OCI-LY7 (cell line): ENCODE results near the gene PAMR1. TPM values are rescaled to one million over a fixed set of nuclear protein-coding genes. Genes with fewer than 3 reads are reported as not detected.
"Not testable (repeated sequence)": the region's sequence is repeated elsewhere in the genome, so short reads cannot be mapped to it uniquely, and the experiment has no call there.

ENCODE experiments used
- BruUV-seq: library from RNA; stranded (reverse); fragments of 400-500 nt; replicated peaks from 2 replicates; lab custom pipeline; 2021; lab: Mats Ljungman, UMichigan
- CTCF ChIA-PET: fragments of 300-600 bp; sonication (Branson Sonifier 250); formaldehyde crosslinking; loops from one replicate; lab custom pipeline; 2022; ENCODE audit warnings: antibody characterized with exemption; ENCODE audit not compliant: unreplicated experiment; lab: Charles Lee
- POLR2A ChIA-PET: fragments of 300-600 bp; sonication (Branson Sonifier 250); formaldehyde crosslinking; loops from one replicate; lab custom pipeline; 2022; ENCODE audit warnings: antibody characterized with exemption; lab: Charles Lee
- DNase-seq: peaks from one replicate; pipeline ENCODE4 v3.0.0-alpha.2; 2015; ENCODE audit warnings: low spot score
- H2AFZ ChIP-seq: fragments of 200-600 bp; sonication (generic), shearing (Covaris generic); 2 replicates; pipeline ENCODE4 v1.6.1; 2014; ENCODE audit warnings: mild to moderate bottlenecking, antibody characterized with exemption, low read length, moderate library complexity
- H3K27ac ChIP-seq: fragments of 200-600 bp; sonication (generic); 2 replicates; pipeline ENCODE4 v1.5.1; 2014; ENCODE audit warnings: mixed run types, low read depth, mild to moderate bottlenecking, moderate library complexity, low read length, inconsistent platforms; ENCODE audit not compliant: poor library complexity, severe bottlenecking
- H3K36me3 ChIP-seq: fragments of 200-600 bp; sonication (generic); 2 replicates; pipeline ENCODE4 v1.6.1; 2014; ENCODE audit warnings: mild to moderate bottlenecking, antibody characterized with exemption, low read length, moderate library complexity, mixed read lengths; ENCODE audit not compliant: insufficient read depth
- H3K4me1 ChIP-seq: fragments of 200-600 bp; sonication (generic); 2 replicates; pipeline ENCODE4 v1.5.1; 2014; ENCODE audit warnings: mild to moderate bottlenecking, low read length; ENCODE audit not compliant: insufficient read depth, poor library complexity, severe bottlenecking
- H3K4me2 ChIP-seq: fragments of 200-600 bp; sonication (generic); 2 replicates; pipeline ENCODE4 v1.6.1; 2014; ENCODE audit warnings: mild to moderate bottlenecking, low read length
- H3K4me3 ChIP-seq: fragments of 200-600 bp; sonication (generic); 2 replicates; pipeline ENCODE4 v1.5.1; 2014; ENCODE audit warnings: mild to moderate bottlenecking, low read depth, low read length; ENCODE audit not compliant: poor library complexity, severe bottlenecking
- H3K79me2 ChIP-seq: fragments of 200-600 bp; sonication (generic); 2 replicates; pipeline ENCODE4 v1.6.1; 2016; ENCODE audit warnings: low read depth, mild to moderate bottlenecking, low read length, moderate library complexity, mixed read lengths; ENCODE audit not compliant: insufficient read depth
- H3K9me2 ChIP-seq: fragments of 200-600 bp; sonication (generic); 2 replicates; pipeline ENCODE4 v1.6.1; 2016; ENCODE audit warnings: mild to moderate bottlenecking, low read length, mixed read lengths; ENCODE audit not compliant: insufficient read depth
- H3K9me3 ChIP-seq: fragments of 200-600 bp; sonication (generic); 2 replicates; pipeline ENCODE4 v1.6.1; 2014; ENCODE audit warnings: mild to moderate bottlenecking, mixed run types, low read length, mixed read lengths
- H4K20me1 ChIP-seq: fragments of 200-600 bp; sonication (generic); 2 replicates; pipeline ENCODE4 v1.6.1; 2014; ENCODE audit warnings: mild to moderate bottlenecking, antibody characterized with exemption, low read length, moderate library complexity, mixed read lengths; ENCODE audit not compliant: insufficient read depth
- EZH2phosphoT487 ChIP-seq: fragments of 200-600 bp; sonication (generic); IDR thresholded peaks from 2 replicates; pipeline ENCODE4 v1.6.1; 2018; ENCODE audit warnings: low read depth, borderline replicate concordance, mild to moderate bottlenecking, mixed run types, antibody characterized with exemption, low read length, moderate library complexity, mixed read lengths
- intact Hi-C: fragments of 100-400 bp; cut with micrococcal nuclease; formaldehyde crosslinking; loops from one replicate; pipeline ENCODE4 v1.10.0; 2022; ENCODE audit not compliant: unreplicated experiment
- total RNA-seq, 2 experiments: library from RNA; depleted of rRNA in 1 of 2; stranded (reverse); fragments of >200 nt in 1 of 2; shearing (Covaris generic) in 1 of 2; gene quantifications; 2 replicates each; pipeline ENCODE4 v1.2.3, GENCODE V29; 2014 to 2022
- TF ChIP-seq, protein P1 (sequence below): fragments of 200-600 bp; sonication (generic); conservative IDR thresholded peaks from 2 replicates; pipeline ENCODE4 v1.5.1; 2014; ENCODE audit warnings: mild to moderate bottlenecking, antibody characterized with exemption, low read length, moderate library complexity, mixed read lengths

PAMR1 gene
- total RNA-seq, 2 experiments from 2014 or later: not detected

DNA sequence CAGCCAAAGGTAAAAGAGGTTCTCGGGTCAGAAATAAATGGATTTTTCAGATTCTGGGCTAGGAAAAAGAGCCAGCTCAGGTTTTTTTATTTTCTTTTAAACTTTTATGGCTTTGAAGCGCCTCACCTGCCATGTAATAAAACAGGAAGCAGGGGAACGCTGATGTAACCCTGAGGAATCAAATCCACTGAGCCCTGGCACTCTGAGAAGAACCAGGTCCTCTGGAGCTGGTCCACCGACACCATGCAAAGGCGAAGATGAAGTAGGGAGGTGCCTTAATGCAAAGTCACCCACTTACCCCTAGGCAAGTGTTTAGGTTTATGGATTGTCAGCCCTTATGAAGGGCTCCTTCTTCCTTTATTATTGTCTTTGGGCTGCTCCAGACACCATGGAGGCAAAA, 1.6 kb downstream of the PAMR1 start:
- Histone ChIP-seq H3K79me2 (no peaks in the 10 kb centered on the region), H3K9me3 (no peaks in the 10 kb centered on the region), H3K4me1 (no peaks in the 10 kb centered on the region), H3K4me3 (no peak overlapping the region), H3K27ac (no peak overlapping the region), H2AFZ (no peak overlapping the region), H3K9me2 (no peaks in the 10 kb centered on the region), H3K36me3 (no peaks in the 10 kb centered on the region), H3K4me2 (no peak overlapping the region), H4K20me1 (no peaks in the 10 kb centered on the region)
- BruUV-seq: no TSS peak
- DNase-seq: no peak
- ChIA-PET CTCF (no interaction called here), POLR2A (no interaction called here)
- TF ChIP-seq, protein P1, sequence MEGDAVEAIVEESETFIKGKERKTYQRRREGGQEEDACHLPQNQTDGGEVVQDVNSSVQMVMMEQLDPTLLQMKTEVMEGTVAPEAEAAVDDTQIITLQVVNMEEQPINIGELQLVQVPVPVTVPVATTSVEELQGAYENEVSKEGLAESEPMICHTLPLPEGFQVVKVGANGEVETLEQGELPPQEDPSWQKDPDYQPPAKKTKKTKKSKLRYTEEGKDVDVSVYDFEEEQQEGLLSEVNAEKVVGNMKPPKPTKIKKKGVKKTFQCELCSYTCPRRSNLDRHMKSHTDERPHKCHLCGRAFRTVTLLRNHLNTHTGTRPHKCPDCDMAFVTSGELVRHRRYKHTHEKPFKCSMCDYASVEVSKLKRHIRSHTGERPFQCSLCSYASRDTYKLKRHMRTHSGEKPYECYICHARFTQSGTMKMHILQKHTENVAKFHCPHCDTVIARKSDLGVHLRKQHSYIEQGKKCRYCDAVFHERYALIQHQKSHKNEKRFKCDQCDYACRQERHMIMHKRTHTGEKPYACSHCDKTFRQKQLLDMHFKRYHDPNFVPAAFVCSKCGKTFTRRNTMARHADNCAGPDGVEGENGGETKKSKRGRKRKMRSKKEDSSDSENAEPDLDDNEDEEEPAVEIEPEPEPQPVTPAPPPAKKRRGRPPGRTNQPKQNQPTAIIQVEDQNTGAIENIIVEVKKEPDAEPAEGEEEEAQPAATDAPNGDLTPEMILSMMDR: no peak
- no peak for TF ChIP-seq EZH2phosphoT487
- intact Hi-C loops: no loop called here

DNA sequence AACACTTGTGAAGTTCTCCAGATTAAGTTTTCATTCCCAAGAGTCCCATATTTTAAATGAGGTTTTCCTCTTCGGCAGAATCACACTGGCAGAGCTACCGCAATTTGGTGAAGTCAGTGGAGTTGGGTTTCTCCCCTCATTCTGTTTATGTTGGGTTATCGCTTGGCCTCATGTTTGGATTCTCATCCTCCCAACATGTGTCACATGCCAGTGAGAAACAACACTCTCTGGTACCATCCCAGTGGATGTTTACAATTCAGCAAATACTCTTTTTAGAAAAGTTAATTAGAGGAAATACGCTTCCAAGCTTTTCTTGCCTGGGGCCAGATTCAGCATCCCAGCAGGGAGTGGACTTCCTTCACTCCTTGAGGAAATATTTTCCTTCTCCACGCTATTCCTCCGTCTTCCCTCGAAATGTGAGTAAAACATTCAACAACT, 2.1 kb downstream of the PAMR1 start:
- no peak for DNase-seq
- CTCF ChIA-PET: no interaction called here
- BruUV-seq: no TSS peak
- Histone ChIP-seq H3K79me2 (no peaks in the 10 kb centered on the region), H3K9me2 (no peaks in the 10 kb centered on the region), H3K4me1 (no peaks in the 10 kb centered on the region), H3K27ac (no peak overlapping the region), H4K20me1 (no peaks in the 10 kb centered on the region), H3K4me2 (no peak overlapping the region), H3K4me3 (no peak overlapping the region), H3K36me3 (no peaks in the 10 kb centered on the region), H2AFZ (no peak overlapping the region), H3K9me3 (no peaks in the 10 kb centered on the region)
- POLR2A ChIA-PET: no interaction called here
- TF ChIP-seq, protein P1: no peak
- no peak for TF ChIP-seq EZH2phosphoT487
- intact Hi-C loops: no loop called here

DNA sequence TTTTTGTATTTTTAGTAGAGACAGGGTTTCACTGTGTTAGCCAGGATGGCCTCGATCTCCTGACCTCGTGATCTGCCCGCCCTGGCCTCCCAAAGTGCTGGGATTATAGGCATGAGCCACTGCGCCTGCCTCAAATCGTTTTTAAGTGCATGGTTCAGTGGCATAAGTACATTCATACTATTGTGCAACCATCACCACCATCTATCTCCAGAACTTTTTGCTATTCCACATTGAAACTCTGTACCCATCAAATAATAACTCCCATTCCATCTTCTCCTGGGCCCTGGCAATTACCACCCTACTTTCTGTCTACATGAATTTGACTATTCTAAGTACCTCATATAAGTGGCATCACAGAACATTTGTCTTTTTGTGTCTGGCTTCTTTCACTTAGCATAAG, 3.3 kb downstream of the PAMR1 start:
- H4K20me1 ChIP-seq, H3K4me3 ChIP-seq, H3K4me2 ChIP-seq, H3K9me3 ChIP-seq, CTCF ChIA-PET, H3K27ac ChIP-seq, H3K9me2 ChIP-seq, BruUV-seq, H3K4me1 ChIP-seq, DNase-seq, H3K79me2 ChIP-seq, H3K36me3 ChIP-seq, H2AFZ ChIP-seq, intact Hi-C loops: not testable (repeated sequence)
- POLR2A ChIA-PET: interaction anchor here (1.0 kb wide), 1 partner anchor 85 kb away, joined by 3 read pairs; no protein-coding TSS in a partner anchor
